Ascending aorta (tissue), 2 donors: ENCODE results near the gene YPEL2. TPM values are rescaled to one million over a fixed set of nuclear protein-coding genes. Genes with fewer than 3 reads are reported as not detected.
A peak's percentile ranks its signal among the peaks of the same experiment; 100 is the strongest.
"Not testable (repeated sequence)": the region's sequence is repeated elsewhere in the genome, so short reads cannot be mapped to it uniquely, and the experiment has no call there.

Experiments
- DNase-seq, 2 donors: peaks; one replicate each; pipeline ENCODE4 v3.0.0-alpha.2; 2019; ENCODE audit warnings: low spot score in 2 of 2
- H3K27ac ChIP-seq, 2 donors: fragments of 200-600 bp; sonication (generic); one replicate each; pipeline ENCODE4 v1.5.1; 2016 to 2017; ENCODE audit warnings: mild to moderate bottlenecking in 1 of 2
- H3K27me3 ChIP-seq: fragments of 200-600 bp; sonication (generic); one replicate; pipeline ENCODE4 v1.5.1; 2017
- H3K36me3 ChIP-seq, 2 donors: fragments of 200-600 bp; sonication (generic); one replicate each; pipeline ENCODE4 v1.5.1; 2016
- H3K4me1 ChIP-seq, 2 donors: fragments of 200-600 bp; sonication (generic); one replicate each; pipeline ENCODE4 v1.5.1; 2016 to 2017; ENCODE audit warnings: mild to moderate bottlenecking in 1 of 2
- H3K4me3 ChIP-seq, 2 donors: fragments of 200-600 bp; sonication (generic); one replicate each; pipeline ENCODE4 v1.5.1; 2016 to 2017; ENCODE audit warnings: mild to moderate bottlenecking in 1 of 2
- H3K9me3 ChIP-seq, 2 donors: fragments of 200-600 bp; sonication (generic); one replicate each; pipeline ENCODE4 v1.5.1; 2016
- CTCF ChIP-seq, 3 experiments: fragments of 200-600 bp in 2 of 3; fragments of 450-650 bp in 1 of 3; sonication (generic) in 2 of 3; IDR thresholded peaks; one replicate each; pipeline ENCODE4 v1.5.1; 2016 to 2019; ENCODE audit warnings: antibody characterized with exemption in 3 of 3, mild to moderate bottlenecking in 1 of 3, moderate library complexity in 1 of 3
- intact Hi-C: fragments of 100-400 bp; cut with DNase I; formaldehyde crosslinking; loops from one replicate; pipeline ENCODE4 v1.15.1; 2023
- total RNA-seq: library from RNA; depleted of rRNA; stranded (reverse); fragments of >200 nt; gene quantifications from one replicate; pipeline ENCODE4 v1.1.0, GENCODE V29; 2016

The YPEL2 gene
- total RNA-seq, 1 donor from 2014 or later: 10.5 TPM

- Histone ChIP-seq H3K4me1 (peaks cover 0 to 6% of the 10 kb centered on the region in 2 donors), H3K9me3 (no peaks in the 10 kb centered on the region), H3K36me3 (no peaks in the 10 kb centered on the region), H3K27ac (no peak overlapping the region), H3K4me3 (no peak overlapping the region), H3K27me3 (no peaks in the 10 kb centered on the region)
- intact Hi-C loops: loop anchor here (2.0 kb wide), 1 partner anchor 254 kb away; the partner anchor contains the start of gene DHX40
- no peak for DNase-seq
- no peak for TF ChIP-seq CTCF (IDR thresholded peaks at IDR 0.05)
Measured at GRCh38 chr17:59310263-59310920, 21.1 kb upstream of the YPEL2 start.

GRCh38 chr17:59311051-59311468 lies 20.4 kb upstream of the YPEL2 start:
- no peaks in the 10 kb centered on the region for H3K36me3 ChIP-seq

GRCh38 chr17:59311521-59311920 lies 19.9 kb upstream of the YPEL2 start:
- not testable (repeated sequence) for H3K27me3 ChIP-seq, H3K4me3 ChIP-seq, H3K4me1 ChIP-seq, H3K36me3 ChIP-seq, DNase-seq, H3K9me3 ChIP-seq
- intact Hi-C loops: loop anchor here (1.0 to 2.0 kb wide), 3 partner anchors 130 to 253 kb away; partner anchors contain the start of gene DHX40
- peak overlapping the region; percentile 3 to 10 for H3K27ac ChIP-seq

More at GRCh38 chr17:59311051-59311468, 20.4 kb upstream of the YPEL2 start:
- Histone ChIP-seq H3K4me3 (no peak overlapping the region), H3K27me3 (no peaks in the 10 kb centered on the region), H3K9me3 (no peaks in the 10 kb centered on the region), H3K27ac (peak overlapping the region in 1 of 2 donors; percentile 3), H3K4me1 (peaks cover 0 to 6% of the 10 kb centered on the region in 2 donors)
- peak in 1 of 2 donors; percentile 69 for DNase-seq
- TF ChIP-seq CTCF (IDR thresholded peaks at IDR 0.05): peak; percentile 77 to 89 (median 80)
- intact Hi-C loops: loop anchor here (1.0 to 2.0 kb wide), 3 partner anchors 130 to 254 kb away; partner anchors contain the start of gene DHX40

- TF ChIP-seq CTCF (IDR thresholded peaks at IDR 0.05): no peak
- H3K27ac ChIP-seq: no peak overlapping the region
- H3K9me3 ChIP-seq: no peaks in the 10 kb centered on the region
- intact Hi-C loops: no loop called here
- DNase-seq: no peak
- H3K4me1 ChIP-seq: peaks cover 0 to 6% of the 10 kb centered on the region in 2 donors
- H3K27me3 ChIP-seq: no peaks in the 10 kb centered on the region
- H3K36me3 ChIP-seq: no peaks in the 10 kb centered on the region
- H3K4me3 ChIP-seq: no peak overlapping the region
Measured at GRCh38 chr17:59315866-59316265, 15.6 kb upstream of the YPEL2 start.

GRCh38 chr17:59327121-59327980 lies 4.1 kb upstream of the YPEL2 start:
- intact Hi-C loops: loop anchor here (5.0 kb wide), 1 partner anchor 155 kb away; no protein-coding TSS in a partner anchor
- peak overlapping the region; percentile 97 to 99 for H3K27ac ChIP-seq

More at GRCh38 chr17:59327121-59327980, 4.1 kb upstream of the YPEL2 start:
- Histone ChIP-seq H3K27me3 (no peaks in the 10 kb centered on the region), H3K4me1 (peaks cover 11 to 28% of the 10 kb centered on the region in 2 donors), H3K36me3 (no peaks in the 10 kb centered on the region), H3K9me3 (no peaks in the 10 kb centered on the region), H3K4me3 (no peak overlapping the region)
- peak in 1 of 2 donors; percentile 41 for DNase-seq
- no peak for TF ChIP-seq CTCF (IDR thresholded peaks at IDR 0.05)
